GM23338 (cell line): Measurements from ENCODE around the gene LZIC. TPM values are rescaled to one million over a fixed set of nuclear protein-coding genes. Genes with fewer than 3 reads are reported as not detected.

Source experiments
- ATAC-seq: fragments of 200-7000 bp; cut with Tn5 transposase; 3 replicates; pipeline ENCODE4 v1.9.1; 2020
- DNase-seq: peaks from one replicate; pipeline ENCODE4 v3.0.0-alpha.2; 2015; ENCODE audit warnings: low spot score
- H2AFZ ChIP-seq: fragments of 200-600 bp; sonication (generic); 2 replicates; pipeline ENCODE4 v1.8.0; 2016; ENCODE audit warnings: antibody characterized with exemption, mild to moderate bottlenecking, moderate library complexity
- H3F3A ChIP-seq: fragments of 200-600 bp; sonication (generic); replicated peaks from 2 replicates; pipeline ENCODE4 v1.8.0; 2017; ENCODE audit warnings: antibody characterized with exemption, mixed run types, low read depth
- H3K27ac ChIP-seq: fragments of 200-600 bp; sonication (generic); 2 replicates; pipeline ENCODE4 v1.6.1; 2016; ENCODE audit warnings: low read depth
- H3K27me3 ChIP-seq: fragments of 200-600 bp; sonication (generic); 2 replicates; pipeline ENCODE4 v1.8.0; 2016; ENCODE audit warnings: mild to moderate bottlenecking, mixed run types, moderate library complexity; ENCODE audit not compliant: insufficient read depth
- H3K36me3 ChIP-seq: fragments of 200-600 bp; sonication (generic); 2 replicates; pipeline ENCODE4 v1.8.0; 2016; ENCODE audit warnings: mild to moderate bottlenecking; ENCODE audit not compliant: insufficient read depth
- H3K4me1 ChIP-seq: fragments of 200-600 bp; sonication (generic); 2 replicates; pipeline ENCODE4 v1.8.0; 2016; ENCODE audit warnings: mild to moderate bottlenecking, moderate library complexity; ENCODE audit not compliant: insufficient read depth
- H3K4me2 ChIP-seq: fragments of 200-600 bp; sonication (generic); 2 replicates; pipeline ENCODE4 v1.7.1; 2017; ENCODE audit warnings: mixed run types
- H3K4me3 ChIP-seq: fragments of 200-600 bp; sonication (generic); 2 replicates; pipeline ENCODE4 v1.6.1; 2016; ENCODE audit warnings: mixed run types
- H3K79me2 ChIP-seq: fragments of 200-600 bp; sonication (generic); replicated peaks from 2 replicates; pipeline ENCODE4 v1.8.0; 2017; ENCODE audit warnings: mild to moderate bottlenecking; ENCODE audit not compliant: insufficient read depth
- H3K9me2 ChIP-seq: fragments of 200-600 bp; sonication (generic); 2 replicates; pipeline ENCODE4 v1.8.0; 2017; ENCODE audit not compliant: insufficient read depth
- H4K20me1 ChIP-seq: fragments of 200-600 bp; sonication (generic); replicated peaks from 2 replicates; pipeline ENCODE4 v1.8.0; 2017; ENCODE audit warnings: mild to moderate bottlenecking; ENCODE audit not compliant: insufficient read depth
- H3K27ac Mint-ChIP-seq: 2 replicates; pipeline ENCODE4 v1.8.0; 2020; ENCODE audit warnings: inconsistent platforms, mild to moderate bottlenecking, moderate library complexity, mixed read lengths
- H3K27me3 Mint-ChIP-seq: 3 replicates; pipeline ENCODE4 v1.8.0; 2022; ENCODE audit warnings: low read depth, mild to moderate bottlenecking, moderate library complexity, mixed read lengths, inconsistent platforms; ENCODE audit not compliant: insufficient read depth, poor library complexity
- H3K36me3 Mint-ChIP-seq: 3 replicates; pipeline ENCODE4 v1.8.0; 2021; ENCODE audit warnings: low read depth, mild to moderate bottlenecking, inconsistent platforms, moderate library complexity, mixed read lengths
- H3K4me1 Mint-ChIP-seq: 3 replicates; pipeline ENCODE4 v1.8.0; 2020; ENCODE audit warnings: mild to moderate bottlenecking, inconsistent platforms, mixed read lengths
- H3K4me3 Mint-ChIP-seq: 3 replicates; pipeline ENCODE4 v1.8.0; 2021; ENCODE audit warnings: moderate library complexity, mild to moderate bottlenecking, inconsistent platforms, mixed read lengths
- H3K9me3 Mint-ChIP-seq: 3 replicates; pipeline ENCODE4 v1.8.0; 2020; ENCODE audit warnings: moderate library complexity, mild to moderate bottlenecking, inconsistent platforms, mixed read lengths
- CREB1 ChIP-seq: fragments of 250-450 bp; sonication (Bioruptor Pico); IDR thresholded peaks from 2 replicates; pipeline ENCODE4 v1.5.0; 2020; ENCODE audit warnings: low read depth, mild to moderate bottlenecking, moderate library complexity
- CTCF ChIP-seq, 2 experiments: fragments of 200-600 bp in 1 of 2; sonication (generic) in 1 of 2; conservative IDR thresholded peaks; 2 replicates each; pipeline versions ENCODE4 v1.5.1 to v1.6.1; 2016 to 2017; ENCODE audit warnings: antibody characterized with exemption in 2 of 2, low read depth in 2 of 2, mild to moderate bottlenecking in 2 of 2, moderate library complexity in 1 of 2
- ETS1 ChIP-seq: IDR thresholded peaks from 2 replicates; pipeline ENCODE4 v1.6.1; 2016; ENCODE audit warnings: antibody characterized with exemption
- EZH2 ChIP-seq: fragments of 200-600 bp; sonication (generic); IDR thresholded peaks from one replicate; pipeline ENCODE4 v1.8.0; 2017; ENCODE audit warnings: antibody characterized with exemption, mild to moderate bottlenecking, low read depth; ENCODE audit not compliant: unreplicated experiment
- EZH2phosphoT487 ChIP-seq: fragments of 200-600 bp; sonication (generic); IDR thresholded peaks from one replicate; pipeline ENCODE4 v1.8.1; 2018; ENCODE audit warnings: antibody characterized with exemption; ENCODE audit not compliant: unreplicated experiment
- JUNB ChIP-seq: IDR thresholded peaks from one replicate; pipeline ENCODE4 v1.6.1; 2016; ENCODE audit warnings: antibody characterized with exemption; ENCODE audit not compliant: unreplicated experiment
- NANOG ChIP-seq: IDR thresholded peaks from 2 replicates; pipeline ENCODE4 v1.6.1; 2016; ENCODE audit warnings: antibody characterized with exemption, borderline replicate concordance
- POLR2AphosphoS5 ChIP-seq: IDR thresholded peaks from 2 replicates; pipeline ENCODE4 v1.6.1; 2016; ENCODE audit warnings: antibody characterized with exemption, low read depth
- REST ChIP-seq: IDR thresholded peaks from one replicate; pipeline ENCODE4 v1.6.1; 2018; ENCODE audit warnings: antibody characterized with exemption; ENCODE audit not compliant: unreplicated experiment
- STAT1 ChIP-seq: IDR thresholded peaks from one replicate; pipeline ENCODE4 v1.6.1; 2016; ENCODE audit warnings: antibody characterized with exemption; ENCODE audit not compliant: unreplicated experiment
- ZNF114 ChIP-seq: fragments of 250-450 bp; sonication (Bioruptor Pico); IDR thresholded peaks from 2 replicates; pipeline ENCODE4 v1.5.0; 2020; ENCODE audit warnings: mild to moderate bottlenecking, moderate library complexity
- ZNF331 ChIP-seq: fragments of 250-450 bp; sonication (Bioruptor Pico); IDR thresholded peaks from 2 replicates; pipeline ENCODE4 v1.5.0; 2020; ENCODE audit warnings: low read depth, mild to moderate bottlenecking, moderate library complexity
- polyA plus RNA-seq: library from polyadenylated mRNA; unstranded; fragments of >200 nt; fragmentation: Nextera tagmentation; extraction: Ambion mirVana; gene quantifications from 2 replicates; pipeline ENCODE4 v1.2.1, GENCODE V29; 2016
- total RNA-seq: library from RNA; depleted of rRNA; stranded (reverse); fragments of >200 nt; shearing (Covaris generic); gene quantifications from 2 replicates; pipeline ENCODE4 v1.2.3, GENCODE V29; 2014

The LZIC gene
- total and polyA plus RNA-seq, 2 experiments from 2014 or later: 19.4 to 23.5 TPM

DNA sequence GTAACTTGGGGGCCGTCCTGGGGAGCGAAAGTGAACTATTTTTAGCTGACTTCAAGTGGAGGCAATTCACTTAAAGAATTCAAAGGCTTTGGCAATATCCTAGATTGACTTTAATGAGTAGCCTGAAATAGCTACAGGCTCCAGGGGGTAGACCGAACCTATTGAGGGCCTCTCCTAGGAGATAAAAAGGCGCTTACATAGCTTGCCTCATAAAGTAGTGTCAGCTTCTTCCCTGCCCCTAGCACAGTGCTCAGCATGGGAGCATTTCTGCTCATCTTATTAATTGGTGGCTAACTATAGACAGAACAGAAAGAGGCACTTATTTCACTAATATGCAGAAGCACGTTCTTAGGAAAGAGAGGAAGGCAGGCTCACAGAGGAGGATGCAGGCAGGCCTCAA is 20.8 kb downstream of the LZIC start (continued):
- TF ChIP-seq POLR2AphosphoS5: no peak
- no peak for TF ChIP-seq EZH2phosphoT487
- no peak for TF ChIP-seq CREB1
- TF ChIP-seq CTCF (conservative IDR thresholded peaks at IDR 0.05; ENCODE audit: low read depth in 2 of 2): no peak
- TF ChIP-seq STAT1: no peak
- no peak for TF ChIP-seq REST
- TF ChIP-seq ZNF331: no peak
- no peak for TF ChIP-seq EZH2

GRCh38 chr1:9920606-9921005 is 22.6 kb downstream of the LZIC start:
- Mint-ChIP-seq H3K27ac (no peak overlapping the region), H3K4me1 (peaks cover 21% of the 10 kb centered on the region), H3K36me3 (no peaks in the 10 kb centered on the region), H3K27me3 (peaks cover 2% of the 10 kb centered on the region), H3K4me3 (no peak overlapping the region), H3K9me3 (no peaks in the 10 kb centered on the region)
- no peaks in the 10 kb centered on the region; the same call in 1 of the 2 replicates for H3K9me2 ChIP-seq
- no peak overlapping the region for H2AFZ ChIP-seq
- ATAC-seq: no peak
- H3K27ac ChIP-seq: no peak overlapping the region
- H3F3A ChIP-seq: no peaks in the 10 kb centered on the region
- H4K20me1 ChIP-seq: no peaks in the 10 kb centered on the region
- no peaks in the 10 kb centered on the region for H3K79me2 ChIP-seq
- no peak overlapping the region for H3K4me2 ChIP-seq
- peaks cover 28% of the 10 kb centered on the region for H3K4me1 ChIP-seq
- DNase-seq: no peak
- H3K36me3 ChIP-seq: no peaks in the 10 kb centered on the region
- H3K27me3 ChIP-seq: no peaks in the 10 kb centered on the region
- H3K4me3 ChIP-seq: no peak overlapping the region
- TF ChIP-seq NANOG: no peak
- no peak for TF ChIP-seq CTCF (conservative IDR thresholded peaks at IDR 0.05; ENCODE audit: low read depth in 2 of 2)
- TF ChIP-seq JUNB: no peak
- TF ChIP-seq POLR2AphosphoS5: no peak
- TF ChIP-seq REST: no peak
- no peak for TF ChIP-seq ZNF114 (CRISPR knock-in tag)
- TF ChIP-seq ZNF331: no peak
- no peak for TF ChIP-seq STAT1
- no peak for TF ChIP-seq CREB1
- no peak for TF ChIP-seq ETS1
